MG63 (cell line): ENCODE data around the gene ZNF581. TPM values are rescaled to one million over a fixed set of nuclear protein-coding genes. Genes with fewer than 3 reads are reported as not detected.

Source experiments
- DNase-seq: peaks from one replicate; pipeline ENCODE4 v3.0.0-alpha.2; 2020
- H3K27me3 ChIP-seq: fragments of 250-450 bp; sonication (Bioruptor Pico); 2 replicates; pipeline ENCODE4 v1.5.1; 2020; ENCODE audit warnings: mild to moderate bottlenecking, moderate library complexity
- H3K36me3 ChIP-seq: fragments of 250-450 bp; sonication (Bioruptor Pico); 2 replicates; pipeline ENCODE4 v1.5.1; 2020; ENCODE audit warnings: mild to moderate bottlenecking, moderate library complexity
- H3K4me3 ChIP-seq: fragments of 250-450 bp; sonication (Bioruptor Pico); 2 replicates; pipeline ENCODE4 v1.5.1; 2020; ENCODE audit warnings: mild to moderate bottlenecking, moderate library complexity
- H3K9me3 ChIP-seq: fragments of 250-450 bp; sonication (Bioruptor Pico); 2 replicates; pipeline ENCODE4 v1.5.1; 2020; ENCODE audit warnings: mild to moderate bottlenecking, moderate library complexity
- total RNA-seq: library from RNA; depleted of rRNA; stranded (reverse); fragments of >200 nt; shearing (Covaris generic); gene quantifications from 2 replicates; pipeline ENCODE4 v1.2.3, GENCODE V29; 2014; ENCODE audit warnings: low replicate concordance; rRNA removed

The ZNF581 gene
- total RNA-seq, 1 experiment from 2014 or later = 17.5 TPM

DNA sequence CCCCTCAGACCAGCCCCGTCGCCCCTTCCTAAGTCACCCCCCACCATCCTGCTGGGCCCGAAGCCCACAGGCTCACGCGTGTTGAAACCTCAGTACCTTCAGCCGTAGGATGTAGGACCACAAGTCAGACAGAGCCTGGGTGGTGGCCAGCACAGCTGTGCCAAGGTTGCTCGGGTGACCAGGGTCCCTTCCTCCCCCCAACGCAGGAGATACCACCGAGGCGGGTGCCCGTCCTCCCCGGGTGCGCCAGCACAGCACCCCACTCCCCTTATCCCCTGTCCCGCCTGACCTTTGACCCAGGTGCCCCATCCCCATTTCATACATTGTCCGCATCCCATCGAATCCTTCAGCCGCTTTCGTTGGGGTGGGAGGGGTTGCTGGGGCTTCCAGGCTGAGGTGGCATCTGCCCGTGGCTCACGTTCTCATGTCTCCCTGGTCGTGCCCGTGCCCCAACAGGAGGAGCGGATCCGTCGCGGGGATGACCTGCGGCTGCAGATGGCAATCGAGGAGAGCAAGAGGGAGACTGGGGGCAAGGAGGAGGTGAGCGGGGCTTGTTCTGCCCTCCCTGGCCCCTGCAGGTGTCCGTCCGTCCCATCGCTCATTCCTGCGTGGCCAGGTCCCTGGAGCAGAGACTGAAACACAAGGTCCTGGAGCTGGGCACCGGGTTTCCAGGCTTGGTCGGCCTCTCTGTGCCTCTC, 46.1 kb downstream of the ZNF581 start:
- no peak for DNase-seq
- H3K9me3 ChIP-seq = no peaks in the 10 kb centered on the region
- peaks cover 56% of the 10 kb centered on the region for H3K36me3 ChIP-seq

DNA sequence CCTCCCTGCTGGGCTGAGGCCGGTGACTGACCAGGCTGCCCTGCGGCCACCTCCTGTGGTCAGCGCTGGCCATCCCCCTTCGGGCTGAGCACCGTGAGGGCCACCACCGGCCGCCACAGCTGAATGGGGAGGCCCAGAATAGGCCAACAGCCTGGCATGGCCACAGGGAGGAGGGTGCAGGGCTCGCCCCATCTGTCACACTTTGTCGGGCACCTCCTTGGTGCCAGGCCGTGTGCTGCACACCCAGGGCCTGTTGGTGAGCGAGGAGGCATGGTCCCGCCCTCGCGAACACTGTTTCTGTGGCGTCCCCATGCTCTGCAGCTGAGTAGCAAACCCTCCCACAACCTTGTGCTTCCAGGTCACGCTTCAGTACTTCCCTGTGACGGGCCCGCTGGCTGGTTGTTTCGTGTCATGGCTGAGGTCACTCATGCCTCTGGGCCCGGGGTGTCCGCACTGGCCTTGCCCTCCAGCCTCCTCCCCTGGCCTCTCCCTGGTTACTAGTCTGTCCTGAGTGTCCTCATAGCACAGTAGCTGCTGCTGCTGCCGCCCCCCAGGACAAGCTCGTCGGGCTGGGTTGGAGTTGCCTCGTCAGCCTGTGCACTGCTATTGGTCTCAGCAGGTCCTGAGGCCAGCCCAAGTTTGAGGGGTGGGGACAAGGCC, 46.8 kb downstream of the ZNF581 start:
- Histone ChIP-seq H3K27me3 (no peaks in the 10 kb centered on the region), H3K36me3 (peaks cover 50% of the 10 kb centered on the region), H3K4me3 (no peak overlapping the region), H3K9me3 (no peaks in the 10 kb centered on the region)
- no peak for DNase-seq

More for the DNA sequence above, 46.1 kb downstream of the ZNF581 start:
- Histone ChIP-seq H3K27me3 (no peaks in the 10 kb centered on the region), H3K4me3 (no peak overlapping the region)

DNA sequence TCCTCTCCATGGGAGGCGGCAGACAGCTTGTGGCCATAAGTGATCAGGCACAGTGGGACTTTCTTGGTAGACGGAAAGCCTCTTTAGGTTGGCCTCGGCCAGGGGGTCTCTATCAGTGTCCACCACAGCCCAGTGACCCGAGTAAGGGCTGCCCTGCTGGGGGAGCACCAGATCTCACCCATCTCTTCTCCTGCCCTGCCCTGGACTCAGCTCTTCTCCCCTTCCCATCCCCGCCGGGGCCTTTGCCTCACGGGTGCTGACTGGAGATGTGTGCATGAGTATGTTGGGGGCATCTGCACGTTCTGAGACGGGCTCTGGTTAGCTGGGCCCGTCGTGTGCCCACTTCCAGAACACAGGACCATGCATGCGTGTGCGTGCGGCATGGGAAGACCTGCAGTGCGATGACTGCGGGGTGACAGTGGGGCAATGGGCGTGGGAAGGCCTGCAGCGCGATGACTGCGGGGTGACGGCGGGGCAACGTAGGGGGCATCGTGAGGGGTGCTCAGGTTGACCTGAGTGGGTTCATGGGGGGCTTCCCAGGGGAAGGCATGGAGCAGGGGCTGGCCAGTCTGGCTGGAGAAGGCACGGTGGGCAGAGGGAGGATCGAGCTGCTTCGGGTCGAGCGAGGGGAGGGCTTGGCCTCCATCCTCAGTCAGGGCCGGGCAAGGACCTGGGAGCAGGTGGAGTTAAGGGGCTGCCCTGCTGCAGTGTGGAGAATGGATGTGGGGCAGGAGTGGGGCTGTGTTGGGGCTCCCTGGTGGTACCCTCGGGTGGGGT, 47.5 kb downstream of the ZNF581 start:
- Histone ChIP-seq H3K9me3 (no peaks in the 10 kb centered on the region), H3K36me3 (peaks cover 50% of the 10 kb centered on the region), H3K4me3 (no peak overlapping the region), H3K27me3 (no peaks in the 10 kb centered on the region)
- no peak for DNase-seq

DNA sequence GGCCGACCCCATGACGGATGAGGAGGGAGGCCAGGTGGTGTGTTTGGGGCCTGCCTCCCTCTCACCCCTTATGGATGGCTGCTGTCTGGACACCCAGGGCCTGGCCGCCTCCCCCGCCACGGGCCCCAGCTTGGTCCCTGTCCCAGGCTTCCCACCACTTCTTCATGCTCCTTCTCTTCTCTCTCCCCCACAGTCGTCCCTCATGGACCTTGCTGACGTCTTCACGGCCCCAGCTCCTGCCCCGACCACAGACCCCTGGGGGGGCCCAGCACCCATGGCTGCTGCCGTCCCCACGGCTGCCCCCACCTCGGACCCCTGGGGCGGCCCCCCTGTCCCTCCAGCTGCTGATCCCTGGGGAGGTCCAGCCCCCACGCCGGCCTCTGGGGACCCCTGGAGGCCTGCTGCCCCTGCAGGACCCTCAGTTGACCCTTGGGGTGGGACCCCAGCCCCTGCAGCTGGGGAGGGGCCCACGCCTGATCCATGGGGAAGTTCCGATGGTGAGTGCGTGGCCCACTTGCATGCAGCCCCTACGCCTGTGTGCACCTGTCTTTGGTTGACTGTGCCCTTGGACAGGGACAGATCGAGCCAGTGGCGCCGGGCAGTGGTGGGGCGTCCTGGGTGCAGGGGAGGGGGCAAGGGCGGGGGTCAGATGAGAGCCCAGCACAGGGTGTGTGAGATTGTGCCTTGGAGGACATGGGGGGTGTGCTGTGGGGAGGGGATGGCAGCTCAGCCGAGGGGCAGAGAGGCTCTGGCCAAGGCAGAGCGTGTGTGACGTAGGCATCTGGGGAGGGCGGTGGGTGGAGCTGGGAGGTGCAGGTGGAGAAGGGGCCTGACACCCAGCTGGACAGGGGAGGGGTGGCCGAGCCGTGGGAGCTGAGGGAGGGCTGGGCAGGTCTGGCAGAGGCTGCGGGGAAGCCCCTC, 48.4 kb downstream of the ZNF581 start:
- Histone ChIP-seq H3K36me3 (peaks cover 51% of the 10 kb centered on the region), H3K27me3 (no peaks in the 10 kb centered on the region), H3K4me3 (no peak overlapping the region), H3K9me3 (no peaks in the 10 kb centered on the region)
- DNase-seq = no peak

DNA sequence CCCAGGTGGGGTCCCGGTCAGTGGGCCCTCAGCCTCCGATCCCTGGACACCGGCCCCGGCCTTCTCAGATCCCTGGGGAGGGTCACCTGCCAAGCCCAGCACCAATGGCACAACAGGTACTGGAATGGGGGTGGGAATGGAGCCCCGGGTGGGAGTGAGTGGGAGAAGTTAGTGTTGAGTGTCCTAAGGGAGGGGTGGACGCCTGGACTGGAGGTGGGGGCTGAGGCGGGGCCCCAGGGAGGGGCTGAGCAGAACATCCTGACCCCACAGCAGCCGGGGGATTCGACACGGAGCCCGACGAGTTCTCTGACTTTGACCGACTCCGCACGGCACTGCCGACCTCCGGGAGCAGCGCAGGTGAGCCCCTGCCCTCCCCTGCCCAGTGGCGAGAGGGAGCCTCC, 49.2 kb downstream of the ZNF581 start:
- Histone ChIP-seq H3K36me3 (peaks cover 48% of the 10 kb centered on the region), H3K4me3 (no peak overlapping the region), H3K27me3 (no peaks in the 10 kb centered on the region), H3K9me3 (no peaks in the 10 kb centered on the region)
- no peak for DNase-seq

DNA sequence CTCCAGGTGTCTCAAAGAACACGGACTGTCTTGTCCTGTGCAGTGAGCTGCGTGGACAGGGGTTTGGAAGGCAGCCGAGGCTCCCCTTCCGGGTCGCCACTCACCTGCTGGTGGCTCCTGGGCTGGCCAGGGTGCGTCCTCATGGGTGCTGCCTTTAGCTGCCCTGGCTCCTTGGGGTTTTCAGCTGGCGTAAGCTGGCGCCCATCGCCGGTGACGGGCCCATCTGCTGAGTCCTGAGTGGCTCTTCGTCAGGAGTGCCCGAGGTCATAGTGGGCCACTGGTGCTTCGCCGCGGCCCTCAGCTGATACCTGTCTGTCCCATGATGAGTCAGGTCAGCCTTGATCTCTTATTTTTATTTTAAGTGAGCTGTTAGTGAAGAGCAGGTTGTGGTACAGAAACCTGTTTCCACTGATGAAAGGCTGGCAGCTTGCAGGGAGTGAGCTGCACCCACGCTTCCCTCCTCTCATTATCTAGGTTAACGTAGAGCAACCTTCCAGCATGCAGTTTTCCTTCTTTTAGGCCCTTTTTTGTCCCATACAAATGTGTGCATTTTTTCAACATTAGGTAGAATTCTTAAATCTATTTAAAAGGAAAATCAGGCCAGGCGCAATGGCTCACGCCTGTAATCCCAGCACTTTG, 50.0 kb downstream of the ZNF581 start:
- DNase-seq = no peak
- no peaks in the 10 kb centered on the region for H3K27me3 ChIP-seq
- H3K9me3 ChIP-seq = no peaks in the 10 kb centered on the region
- H3K4me3 ChIP-seq = no peak overlapping the region
- peaks cover 46% of the 10 kb centered on the region for H3K36me3 ChIP-seq

DNA sequence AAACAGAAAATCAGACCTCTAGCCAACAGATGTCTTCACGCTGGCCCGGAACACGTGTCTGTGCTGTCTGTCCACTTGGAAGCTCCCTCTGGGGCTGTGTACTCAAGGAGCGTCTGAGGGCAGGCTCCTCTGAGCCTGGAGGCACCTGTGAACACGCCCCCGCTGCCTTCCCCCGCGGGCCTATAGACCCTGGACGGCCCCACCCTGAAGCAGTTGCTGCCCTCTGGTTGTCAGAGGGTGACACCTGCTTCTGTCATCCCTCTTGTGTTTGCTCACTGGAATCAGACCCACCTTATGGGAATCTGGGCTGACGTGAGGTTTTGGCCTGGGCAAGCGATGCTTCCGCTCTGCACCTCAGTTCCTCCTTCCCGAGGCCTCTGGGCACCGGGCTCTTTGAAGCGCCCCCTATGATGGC, 50.8 kb downstream of the ZNF581 start:
- H3K36me3 ChIP-seq = peaks cover 43% of the 10 kb centered on the region
- no peaks in the 10 kb centered on the region for H3K27me3 ChIP-seq
- DNase-seq = no peak
- no peaks in the 10 kb centered on the region for H3K9me3 ChIP-seq
- no peak overlapping the region for H3K4me3 ChIP-seq

DNA sequence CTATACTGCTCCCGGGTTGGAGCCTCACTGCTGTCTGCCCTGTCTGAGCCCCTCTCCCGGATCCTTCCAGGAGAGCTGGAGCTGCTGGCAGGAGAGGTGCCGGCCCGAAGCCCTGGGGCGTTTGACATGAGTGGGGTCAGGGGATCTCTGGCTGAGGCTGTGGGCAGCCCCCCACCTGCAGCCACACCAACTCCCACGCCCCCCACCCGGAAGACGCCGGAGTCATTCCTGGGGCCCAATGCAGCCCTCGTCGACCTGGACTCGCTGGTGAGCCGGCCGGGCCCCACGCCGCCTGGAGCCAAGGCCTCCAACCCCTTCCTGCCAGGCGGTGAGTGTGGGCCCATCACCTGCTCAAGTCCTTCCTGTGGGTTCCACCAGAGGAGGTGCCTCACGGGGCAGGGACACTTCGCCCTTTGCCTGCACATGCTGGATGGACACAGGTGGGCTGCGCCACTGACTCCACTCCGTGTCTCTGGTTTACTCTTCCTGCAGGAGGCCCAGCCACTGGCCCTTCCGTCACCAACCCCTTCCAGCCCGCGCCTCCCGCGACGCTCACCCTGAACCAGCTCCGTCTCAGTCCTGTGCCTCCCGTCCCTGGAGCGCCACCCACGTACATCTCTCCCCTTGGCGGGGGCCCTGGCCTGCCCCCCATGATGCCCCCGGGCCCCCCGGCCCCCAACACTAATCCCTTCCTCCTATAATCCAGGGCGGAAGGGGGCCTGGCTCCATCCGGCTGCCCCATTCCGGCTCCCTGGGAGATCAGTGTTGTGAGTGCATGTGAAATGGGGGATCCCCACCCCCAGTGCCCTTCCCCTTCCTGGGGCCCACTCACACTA, 51.4 kb downstream of the ZNF581 start:
- Histone ChIP-seq H3K4me3 (no peak overlapping the region), H3K27me3 (no peaks in the 10 kb centered on the region), H3K9me3 (no peaks in the 10 kb centered on the region), H3K36me3 (peaks cover 37% of the 10 kb centered on the region)
- no peak for DNase-seq

Other genes with a start within 250 kb of the ZNF581 start
- 369 and 440 TPM in 2 replicates for gene UBE2S, start 235.9 kb upstream of the ZNF581 start, total RNA-seq
- gene SHISA7, start 200.3 kb upstream of the ZNF581 start, total RNA-seq = not detected in 2 replicates
- 149 and 180 TPM in 2 replicates for gene ISOC2, start 182.0 kb upstream of the ZNF581 start, total RNA-seq
- gene C19orf85, start 178.9 kb upstream of the ZNF581 start, total RNA-seq = not detected in 2 replicates
- gene ZNF628, start 167.0 kb upstream of the ZNF581 start, total RNA-seq = 3.1 and 4.0 TPM in 2 replicates
- 19.7 and 35.1 TPM in 2 replicates for gene NAT14, start 158.5 kb upstream of the ZNF581 start, total RNA-seq
- gene SSC5D, start 155.2 kb upstream of the ZNF581 start, total RNA-seq = 1.4 TPM in 1 of 2 replicates, not detected in the other
- gene SBK2, start 106.5 kb upstream of the ZNF581 start, total RNA-seq = 0.20 TPM in 1 of 2 replicates, not detected in the other
- 0.43 TPM in 1 of 2 replicates, not detected in the other for gene SBK3, start 98.1 kb upstream of the ZNF581 start, total RNA-seq
- gene ZNF579, start 62.8 kb upstream of the ZNF581 start, total RNA-seq = 7.2 and 8.6 TPM in 2 replicates
- gene FIZ1, start 44.1 kb upstream of the ZNF581 start, total RNA-seq = 2.9 and 4.0 TPM in 2 replicates
- gene ZNF524, start 43.4 kb upstream of the ZNF581 start, total RNA-seq = 7.9 and 22.4 TPM in 2 replicates
- gene ZNF865, start 38.0 kb upstream of the ZNF581 start, total RNA-seq = 0.66 and 0.69 TPM in 2 replicates
- 9.0 and 12.6 TPM in 2 replicates for gene ZNF784, start 19.1 kb upstream of the ZNF581 start, total RNA-seq
- gene ZNF580, start 2.6 kb upstream of the ZNF581 start, total RNA-seq = 7.5 and 8.0 TPM in 2 replicates
- gene CCDC106, start 4.6 kb downstream of the ZNF581 start, total RNA-seq = 1.3 and 4.8 TPM in 2 replicates
- 128 and 226 TPM in 2 replicates for gene U2AF2, start 11.4 kb downstream of the ZNF581 start, total RNA-seq
- gene EPN1, start 31.6 kb downstream of the ZNF581 start, total RNA-seq = 57.1 and 158 TPM in 2 replicates
- gene NLRP9, start 94.8 kb downstream of the ZNF581 start, total RNA-seq = not detected in 2 replicates
- not detected in 2 replicates for gene RFPL4A, start 115.4 kb downstream of the ZNF581 start, total RNA-seq
- not detected in 2 replicates for gene RFPL4AL1, start 125.5 kb downstream of the ZNF581 start, total RNA-seq
- gene NLRP11, start 188.3 kb downstream of the ZNF581 start, total RNA-seq = not detected in 2 replicates
- gene NLRP4, start 192.9 kb downstream of the ZNF581 start, total RNA-seq = not detected in 2 replicates